Naive thymus-derived CD4-positive, alpha-beta T cell (primary cell): ENCODE results near the gene ELMO1. TPM values are rescaled to one million over a fixed set of nuclear protein-coding genes. Genes with fewer than 3 reads are reported as not detected.

Experiments
- ATAC-seq: fragments of 150-1000 bp; cut with Tn5 transposase; 2 replicates; pipeline ENCODE4 v1.10.0; 2021; ENCODE audit warnings: mild to moderate bottlenecking, moderate library complexity
- CTCF ChIA-PET: fragments of 350-600 bp; sonication (Branson Sonifier 250); formaldehyde crosslinking; loops from one replicate; lab custom pipeline; 2021; ENCODE audit warnings: antibody characterized with exemption; lab: Charles Lee
- POLR2A ChIA-PET: fragments of 350-600 bp; sonication (Branson Sonifier 250); formaldehyde crosslinking; loops from one replicate; lab custom pipeline; 2021; ENCODE audit warnings: antibody characterized with exemption, inconsistent platforms; lab: Charles Lee
- DNase-seq, 9 donors: peaks; one replicate each; pipeline versions ENCODE4 v3.0.0 to v3.0.0-alpha.2; 2020 to 2022; ENCODE audit warnings: mixed read lengths in 1 of 9
- H3K27ac ChIP-seq: one replicate; pipeline ENCODE4 v1.7.0; 2013; ENCODE audit warnings: mild to moderate bottlenecking, low read depth, low read length, moderate library complexity
- H3K27me3 ChIP-seq, 2 donors: one replicate each; pipeline ENCODE4 v1.7.0; 2013; ENCODE audit warnings: low read length in 2 of 2, mild to moderate bottlenecking in 2 of 2, moderate library complexity in 2 of 2; ENCODE audit not compliant: control insufficient read depth in 2 of 2, insufficient read depth in 2 of 2
- H3K36me3 ChIP-seq, 3 experiments: 1 replicate in 2 of 3; 2 replicates in 1 of 3; pipeline ENCODE4 v1.7.0; 2013; ENCODE audit warnings: low read length in 3 of 3, mild to moderate bottlenecking in 3 of 3, moderate library complexity in 1 of 3; ENCODE audit not compliant: insufficient read depth in 3 of 3, control insufficient read depth in 2 of 3
- H3K4me1 ChIP-seq, 2 donors: one replicate each; pipeline ENCODE4 v1.7.0; 2013; ENCODE audit warnings: low read length in 2 of 2, mild to moderate bottlenecking in 2 of 2, moderate library complexity in 1 of 2; ENCODE audit not compliant: control insufficient read depth in 2 of 2, insufficient read depth in 2 of 2
- H3K4me3 ChIP-seq: 2 replicates; pipeline ENCODE4 v1.7.0; 2013; ENCODE audit warnings: mild to moderate bottlenecking, low read length
- H3K9me3 ChIP-seq, 3 experiments: 1 replicate in 2 of 3; 2 replicates in 1 of 3; pipeline ENCODE4 v1.7.0; 2013; ENCODE audit warnings: low read length in 3 of 3; ENCODE audit not compliant: control insufficient read depth in 2 of 3
- H3K27ac Mint-ChIP-seq, 9 donors: one replicate each; pipeline ENCODE4 v1.8.0; 2020 to 2022; ENCODE audit warnings: mixed read lengths in 9 of 9, mild to moderate bottlenecking in 8 of 9, moderate library complexity in 5 of 9, inconsistent platforms in 2 of 9
- H3K27me3 Mint-ChIP-seq, 5 donors: one replicate each; pipeline ENCODE4 v1.8.0; 2021 to 2022; ENCODE audit warnings: mixed read lengths in 5 of 5, mild to moderate bottlenecking in 1 of 5
- H3K36me3 Mint-ChIP-seq, 5 donors: one replicate each; pipeline ENCODE4 v1.8.0; 2020 to 2022; ENCODE audit warnings: mixed read lengths in 5 of 5, mild to moderate bottlenecking in 3 of 5, inconsistent platforms in 1 of 5
- H3K4me1 Mint-ChIP-seq, 7 donors: one replicate each; pipeline ENCODE4 v1.8.0; 2020 to 2022; ENCODE audit warnings: mixed read lengths in 7 of 7, mild to moderate bottlenecking in 3 of 7, inconsistent platforms in 1 of 7
- H3K4me3 Mint-ChIP-seq, 10 donors: one replicate each; pipeline ENCODE4 v1.8.0; 2020 to 2022; ENCODE audit warnings: mild to moderate bottlenecking in 10 of 10, mixed read lengths in 10 of 10, moderate library complexity in 6 of 10, inconsistent platforms in 2 of 10
- H3K9me3 Mint-ChIP-seq, 11 donors: one replicate each; pipeline ENCODE4 v1.8.0; 2020 to 2022; ENCODE audit warnings: mixed read lengths in 11 of 11, mild to moderate bottlenecking in 4 of 11, inconsistent platforms in 1 of 11, moderate library complexity in 1 of 11
- intact Hi-C, 2 donors: fragments of 100-400 bp; cut with micrococcal nuclease; formaldehyde crosslinking; loops; one replicate each; pipeline ENCODE4 v1.15.1; 2023
- polyA plus RNA-seq, 2 donors: library from polyadenylated mRNA; unstranded; fragments of 300-500 nt; fragmentation: Illumina TruSeq; gene quantifications; one replicate each; pipeline ENCODE4 v1.2.3, GENCODE V29; 2021
- total RNA-seq, 6 experiments: library from RNA in 5 of 6; stranded (reverse) in 5 of 6; gene quantifications; 1 replicate in 5 of 6; 2 replicates in 1 of 6; pipeline ENCODE4 v1.2.3 and lab custom pipeline; 2021 to 2026

ELMO1 gene
- total and polyA plus RNA-seq, 7 experiments from 2014 or later: 63.6 to 160 (median 124) TPM

GRCh38 chr7:37048674-37049073, 400.0 kb downstream of the ELMO1 start:
- no peaks in the 10 kb centered on the region for H3K9me3 ChIP-seq
- CTCF ChIA-PET: no interaction called here
- POLR2A ChIA-PET: no interaction called here
- H3K9me3 Mint-ChIP-seq: peaks cover 0 to 4% (median 0%) of the 10 kb centered on the region in 11 donors
- ATAC-seq (no peak), DNase-seq (no peak)
- H3K4me3 Mint-ChIP-seq: no peak overlapping the region
- no peaks in the 10 kb centered on the region for H3K4me1 ChIP-seq
- no peak overlapping the region for H3K27ac ChIP-seq
- intact Hi-C loops: no loop called here
- peaks cover 4 to 42% (median 22%) of the 10 kb centered on the region in 5 donors for H3K36me3 Mint-ChIP-seq
- no peaks in the 10 kb centered on the region for H3K36me3 ChIP-seq
- no peak overlapping the region for H3K27ac Mint-ChIP-seq
- H3K4me3 ChIP-seq: no peak overlapping the region
- no peaks in the 10 kb centered on the region for H3K27me3 Mint-ChIP-seq
- no peaks in the 10 kb centered on the region for H3K27me3 ChIP-seq
- peaks cover 7 to 52% (median 43%) of the 10 kb centered on the region in 7 donors for H3K4me1 Mint-ChIP-seq

DNA sequence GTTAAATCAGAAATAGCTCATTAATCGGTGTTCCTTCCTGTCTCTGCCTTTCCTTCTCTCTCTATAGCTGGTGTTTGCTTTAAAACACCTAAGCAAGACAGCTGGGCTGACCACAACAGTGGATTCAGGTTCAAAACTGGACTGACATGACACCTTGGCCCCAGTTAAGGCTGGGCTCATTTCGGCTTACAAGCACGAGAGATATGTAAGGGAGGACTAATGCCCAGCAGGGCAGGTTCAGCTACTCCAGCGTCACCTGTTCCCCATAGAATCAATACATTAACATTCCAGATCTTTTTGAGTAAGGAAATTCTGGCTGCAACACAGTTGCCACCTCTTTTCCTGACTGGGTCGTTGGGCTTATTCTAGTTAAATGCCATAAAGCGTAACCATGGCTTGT, 401.4 kb downstream of the ELMO1 start:
- no peak overlapping the region for H3K4me3 Mint-ChIP-seq
- H3K27me3 ChIP-seq: no peaks in the 10 kb centered on the region
- no peaks in the 10 kb centered on the region for H3K27me3 Mint-ChIP-seq
- H3K27ac ChIP-seq: no peak overlapping the region
- no peak for ATAC-seq
- no peak overlapping the region for H3K4me3 ChIP-seq
- H3K9me3 ChIP-seq: no peaks in the 10 kb centered on the region
- no peaks in the 10 kb centered on the region for H3K36me3 ChIP-seq
- no peak for DNase-seq
- peaks cover 0 to 7% (median 0%) of the 10 kb centered on the region in 11 donors for H3K9me3 Mint-ChIP-seq
- ChIA-PET POLR2A (no interaction called here), CTCF (no interaction called here)
- intact Hi-C loops: no loop called here
- H3K27ac Mint-ChIP-seq: peak overlapping the region in 1 of 9 donors; percentile 32
- peaks cover 7 to 45% (median 32%) of the 10 kb centered on the region in 7 donors for H3K4me1 Mint-ChIP-seq
- peaks cover 9 to 47% (median 35%) of the 10 kb centered on the region in 5 donors for H3K36me3 Mint-ChIP-seq
- no peaks in the 10 kb centered on the region for H3K4me1 ChIP-seq

DNA sequence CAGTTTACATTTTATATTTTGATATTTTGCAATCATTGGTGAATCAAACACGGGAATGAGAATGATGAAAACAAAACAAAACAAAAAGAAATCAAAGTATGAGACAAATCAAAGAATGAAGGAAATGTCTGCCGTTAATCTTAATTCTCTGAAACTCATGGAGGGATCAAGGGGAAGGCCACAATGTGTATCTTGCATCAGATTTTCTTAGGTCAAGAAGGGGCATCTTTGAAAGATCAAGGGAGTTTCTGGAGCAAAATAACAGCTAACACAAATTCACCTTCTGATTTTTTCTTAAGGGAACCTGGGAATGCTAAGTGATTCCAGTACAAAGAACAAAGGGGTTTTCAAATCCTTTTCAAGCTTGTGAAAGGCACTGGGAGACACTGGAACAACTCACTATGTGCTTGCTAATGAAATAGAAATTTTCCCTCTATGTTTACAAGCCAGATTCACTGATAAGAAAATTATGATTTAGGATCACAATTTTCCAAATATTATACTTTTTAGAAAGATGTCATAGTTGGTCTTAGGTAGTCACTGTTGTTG, 402.1 kb downstream of the ELMO1 start:
- intact Hi-C loops: no loop called here
- Mint-ChIP-seq H3K36me3 (peaks cover 7 to 50% (median 36%) of the 10 kb centered on the region in 5 donors), H3K27ac (peak overlapping the region in 1 of 9 donors; percentile 5), H3K4me1 (peaks cover 7 to 39% (median 28%) of the 10 kb centered on the region in 7 donors), H3K9me3 (peaks cover 0 to 12% (median 0%) of the 10 kb centered on the region in 11 donors), H3K27me3 (no peaks in the 10 kb centered on the region), H3K4me3 (no peak overlapping the region)
- Histone ChIP-seq H3K36me3 (no peaks in the 10 kb centered on the region), H3K4me3 (no peak overlapping the region), H3K9me3 (no peaks in the 10 kb centered on the region), H3K4me1 (no peaks in the 10 kb centered on the region), H3K27ac (no peak overlapping the region), H3K27me3 (no peaks in the 10 kb centered on the region)
- POLR2A ChIA-PET: no interaction called here
- CTCF ChIA-PET: no interaction called here
- ATAC-seq (no peak), DNase-seq (no peak)

DNA sequence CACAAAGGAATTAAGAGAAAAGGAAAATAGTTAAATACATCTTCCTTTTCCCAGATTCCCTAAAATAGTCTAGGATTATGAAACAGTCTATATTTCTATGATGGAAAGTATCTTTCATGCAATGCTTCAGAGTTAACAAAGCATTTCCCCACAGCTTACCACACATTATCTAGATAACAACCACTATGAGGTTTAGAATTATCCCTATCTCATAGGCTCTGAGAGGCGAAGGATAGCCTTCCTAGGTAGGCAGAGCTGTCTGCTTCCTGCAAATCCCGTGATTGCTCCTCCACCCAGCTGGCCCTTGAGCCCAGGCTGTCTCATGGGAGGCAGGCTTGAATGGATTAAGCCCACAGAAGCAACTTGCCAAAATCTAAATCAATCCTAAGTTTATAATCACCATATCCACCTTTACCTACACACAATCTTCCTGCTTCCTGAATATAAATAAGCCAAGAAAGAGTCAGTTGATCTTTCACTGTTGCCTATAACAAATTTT, 402.9 kb downstream of the ELMO1 start:
- Mint-ChIP-seq H3K9me3 (peaks cover 0 to 19% (median 1%) of the 10 kb centered on the region in 11 donors), H3K27ac (peak overlapping the region in 2 of 9 donors; percentile 6 to 36), H3K36me3 (peaks cover 12 to 53% (median 40%) of the 10 kb centered on the region in 5 donors), H3K27me3 (no peaks in the 10 kb centered on the region), H3K4me3 (no peak overlapping the region), H3K4me1 (peaks cover 5 to 31% (median 21%) of the 10 kb centered on the region in 7 donors)
- H3K27ac ChIP-seq: no peak overlapping the region
- CTCF ChIA-PET: no interaction called here
- H3K4me3 ChIP-seq: no peak overlapping the region
- DNase-seq (no peak), ATAC-seq (no peak)
- H3K36me3 ChIP-seq: no peaks in the 10 kb centered on the region
- POLR2A ChIA-PET: no interaction called here
- intact Hi-C loops: no loop called here
- no peaks in the 10 kb centered on the region for H3K9me3 ChIP-seq
- no peaks in the 10 kb centered on the region for H3K27me3 ChIP-seq
- H3K4me1 ChIP-seq: no peaks in the 10 kb centered on the region

- Mint-ChIP-seq H3K36me3 (peaks cover 26 to 83% (median 66%) of the 10 kb centered on the region in 5 donors), H3K27ac (no peak overlapping the region), H3K4me1 (peaks cover 5 to 17% (median 14%) of the 10 kb centered on the region in 7 donors), H3K27me3 (no peaks in the 10 kb centered on the region), H3K9me3 (peaks cover 3 to 52% (median 13%) of the 10 kb centered on the region in 11 donors), H3K4me3 (no peak overlapping the region)
- ChIA-PET CTCF (no interaction called here), POLR2A (no interaction called here)
- H3K4me3 ChIP-seq: no peak overlapping the region
- intact Hi-C loops: no loop called here
- no peaks in the 10 kb centered on the region for H3K27me3 ChIP-seq
- no peaks in the 10 kb centered on the region for H3K4me1 ChIP-seq
- H3K9me3 ChIP-seq: peaks cover 0 to 11% (median 0%) of the 10 kb centered on the region in 3 experiments
- peaks cover 0 to 11% (median 0%) of the 10 kb centered on the region in 3 experiments for H3K36me3 ChIP-seq
- ATAC-seq (no peak), DNase-seq (no peak)
- H3K27ac ChIP-seq: no peak overlapping the region
Measured at GRCh38 chr7:37041461-37041860, 407.2 kb downstream of the ELMO1 start.

- peaks cover 26 to 83% (median 61%) of the 10 kb centered on the region in 5 donors for H3K36me3 Mint-ChIP-seq
- POLR2A ChIA-PET: no interaction called here
Measured at GRCh38 chr7:37040330-37040729, 408.3 kb downstream of the ELMO1 start.

More at GRCh38 chr7:37040330-37040729, 408.3 kb downstream of the ELMO1 start:
- DNase-seq (no peak), ATAC-seq (no peak)
- Mint-ChIP-seq H3K27ac (no peak overlapping the region), H3K4me1 (peaks cover 0 to 10% (median 6%) of the 10 kb centered on the region in 7 donors), H3K4me3 (no peak overlapping the region), H3K27me3 (no peaks in the 10 kb centered on the region), H3K9me3 (peaks cover 3 to 52% (median 16%) of the 10 kb centered on the region in 11 donors)
- CTCF ChIA-PET: interaction anchor here (0.6 kb wide), 2 partner anchors 22 to 32 kb away, joined by 3 read pairs; no protein-coding TSS in a partner anchor
- peaks cover 0 to 11% (median 0%) of the 10 kb centered on the region in 3 experiments for H3K9me3 ChIP-seq
- intact Hi-C loops: no loop called here
- no peaks in the 10 kb centered on the region for H3K4me1 ChIP-seq
- H3K27me3 ChIP-seq: no peaks in the 10 kb centered on the region
- H3K36me3 ChIP-seq: peaks cover 0 to 11% (median 0%) of the 10 kb centered on the region in 3 experiments
- no peak overlapping the region for H3K4me3 ChIP-seq
- H3K27ac ChIP-seq: no peak overlapping the region
